KBM-7 (cell line): Measurements from ENCODE around the gene SPHK1.
"Not testable (repeated sequence)": the region's sequence is repeated elsewhere in the genome, so short reads cannot be mapped to it uniquely, and the experiment has no call there.

Experiments used
- DNase-seq: peaks from one replicate; pipeline ENCODE4 v3.0.0-alpha.2; 2015
- in situ Hi-C: fragments of 300-500 bp; cut with MboI; formaldehyde crosslinking; loops from 2 replicates; pipeline ENCODE4 v1.14.3; 2020; ENCODE audit warnings: low sequenced_read_pairs, low pct_unique_long_range_greater_than_20kb, mixed read lengths

The SPHK1 gene

DNA sequence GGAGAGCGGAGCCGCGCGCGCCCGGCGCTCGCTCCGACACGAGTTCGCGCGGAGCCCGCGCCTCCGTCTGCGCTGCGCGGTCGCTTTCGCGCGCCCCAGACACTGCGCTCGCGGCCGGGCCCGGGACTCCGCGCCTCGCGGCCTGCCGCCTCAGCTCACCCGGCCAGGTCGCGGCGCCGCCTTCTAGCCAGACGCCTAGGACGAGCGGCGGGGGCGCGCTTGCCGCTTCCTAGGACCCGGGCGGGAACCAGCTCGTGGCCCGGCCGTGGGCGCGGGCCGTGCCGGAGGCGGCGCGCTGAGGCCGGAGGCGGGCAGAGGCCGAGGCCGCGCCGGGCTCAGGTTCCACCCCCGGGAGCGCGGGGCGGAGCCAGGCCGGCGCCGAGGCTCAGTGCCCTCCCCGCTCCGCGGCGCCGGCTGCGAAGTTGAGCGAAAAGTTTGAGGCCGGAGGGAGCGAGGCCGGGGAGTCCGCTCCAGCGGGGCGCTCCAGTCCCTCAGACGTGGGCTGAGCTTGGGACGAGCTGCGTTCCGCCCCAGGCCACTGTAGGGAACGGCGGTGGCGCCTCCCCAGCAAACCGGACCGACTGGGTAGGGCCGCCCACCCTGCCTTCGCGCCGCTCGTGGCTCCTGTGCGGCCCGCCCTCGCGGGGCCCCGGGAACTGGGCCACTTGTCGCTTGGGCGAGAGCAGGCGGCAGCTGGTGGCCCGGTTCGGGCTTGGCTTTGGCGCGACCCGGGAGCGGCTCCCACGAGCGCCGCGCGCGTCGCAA is at the start of gene SPHK1:
Gene SPHK1 (plus strand): TSS at position 388 of the 765 bp plus-strand sequence. CDS start 1,036 bp downstream, outside the sequence.
- in situ Hi-C loops = no loop called here
- DNase-seq = peak; percentile 67

DNA sequence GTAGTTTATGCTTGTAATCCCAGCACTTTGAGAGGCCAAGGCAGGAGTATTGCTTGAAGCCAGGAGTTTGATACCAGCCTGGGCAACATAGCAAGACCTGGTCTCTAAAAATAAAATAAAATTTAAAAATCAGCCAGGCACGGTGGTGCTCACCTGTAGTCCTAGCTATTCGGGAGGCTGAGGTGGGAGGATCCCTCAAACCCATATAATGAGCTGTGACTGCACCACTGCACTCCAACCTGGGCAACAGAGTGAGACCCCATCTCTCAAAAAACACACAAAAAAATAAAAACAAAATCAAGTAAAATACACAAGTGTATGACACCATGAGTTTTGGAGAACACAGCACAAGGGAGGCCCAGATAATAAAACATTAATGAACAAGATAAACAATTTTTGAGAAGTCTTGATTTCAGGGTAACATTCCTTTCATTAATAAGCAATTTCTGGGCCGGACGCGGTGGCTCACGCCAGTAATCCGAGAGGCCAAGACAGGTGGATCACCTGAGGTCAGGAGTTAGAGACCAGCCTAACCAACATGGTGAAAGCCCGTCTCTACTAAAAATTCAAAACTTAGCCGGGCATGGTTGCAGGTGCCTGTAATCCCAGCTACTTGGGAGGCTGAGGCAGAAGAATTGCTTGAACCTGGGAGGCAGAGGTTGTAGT is 48.6 kb upstream of the SPHK1 start:
- no peak for DNase-seq
- in situ Hi-C loops = no loop called here

- in situ Hi-C loops = no loop called here
- peak; percentile 33 for DNase-seq
Measured at GRCh38 chr17:76336756-76337412, 47.5 kb upstream of the SPHK1 start.

DNA sequence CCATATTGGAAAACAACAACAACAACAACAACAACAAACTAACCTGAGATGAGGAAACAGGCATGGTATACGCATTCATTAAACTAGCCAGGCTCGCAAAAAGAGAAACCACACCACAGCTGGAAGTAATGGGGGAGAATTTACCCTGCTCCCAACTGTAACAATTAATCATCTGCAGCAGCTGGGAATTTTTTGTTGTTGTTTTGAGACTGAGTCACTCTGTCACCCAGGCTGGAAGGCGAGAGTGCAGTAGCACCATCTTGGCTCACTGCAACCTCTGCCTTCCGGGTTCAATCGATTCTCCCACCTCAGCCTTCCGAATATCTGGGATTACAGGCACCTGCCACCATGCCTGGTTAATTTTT is 47.0 kb upstream of the SPHK1 start:
- peak; percentile 14 for DNase-seq
- in situ Hi-C loops = no loop called here

GRCh38 chr17:76341301-76341700 is 43.1 kb upstream of the SPHK1 start:
- DNase-seq = no peak
- in situ Hi-C loops = no loop called here

- no peak for DNase-seq
- in situ Hi-C loops = no loop called here
Measured at GRCh38 chr17:76343106-76343505, 41.3 kb upstream of the SPHK1 start.

DNA sequence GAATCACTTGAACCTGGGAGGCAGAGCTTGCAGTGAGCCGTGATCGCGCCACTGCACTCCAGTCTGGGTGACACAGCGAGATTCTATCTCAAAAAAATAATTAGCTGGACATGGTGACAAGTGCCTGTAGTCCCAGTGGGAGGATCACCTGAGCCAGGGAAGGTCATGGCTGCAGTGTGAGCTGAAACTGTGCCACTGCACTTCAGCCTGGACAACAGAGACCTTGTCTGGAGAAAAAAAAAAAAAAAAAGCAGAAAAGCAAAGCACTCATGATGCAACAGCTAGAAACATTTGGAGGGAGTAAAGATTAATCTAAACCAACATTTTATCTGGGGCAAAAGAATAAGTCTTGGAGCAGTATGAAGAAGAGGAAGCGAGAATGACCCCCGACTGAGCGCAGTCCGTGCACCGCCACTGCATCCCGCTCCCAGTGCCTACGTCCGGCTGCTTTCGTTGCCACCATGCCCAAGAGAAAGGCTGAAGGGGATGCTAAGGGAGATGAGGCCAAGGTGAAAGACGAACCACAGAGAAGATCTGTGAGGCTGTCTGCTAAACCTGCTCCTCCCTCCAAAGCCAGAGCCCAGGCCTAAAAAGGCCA is 38.9 kb upstream of the SPHK1 start:
- in situ Hi-C loops = no loop called here
- no peak for DNase-seq

DNA sequence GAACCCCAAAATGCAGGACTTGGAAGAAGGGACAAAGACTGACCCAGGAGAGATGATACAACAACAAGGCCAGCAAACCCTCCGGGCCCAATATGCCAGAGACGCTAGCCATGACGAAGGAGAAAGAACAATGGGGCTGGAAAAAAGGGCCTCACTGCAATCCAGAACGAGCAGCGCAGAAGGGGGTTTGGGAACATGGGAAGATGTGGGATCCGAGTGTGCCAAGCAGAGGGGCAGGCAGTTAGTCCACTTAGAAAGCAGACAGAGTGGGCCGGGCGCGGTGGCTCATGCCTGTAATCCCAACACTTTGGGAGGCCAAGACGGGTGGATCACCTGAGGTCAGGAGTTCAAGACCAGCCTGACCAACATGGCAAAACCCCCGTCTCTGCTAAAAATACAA is 37.5 kb upstream of the SPHK1 start:
- DNase-seq, in situ Hi-C loops: not testable (repeated sequence)

- DNase-seq = no peak
- in situ Hi-C loops = no loop called here
Measured at GRCh38 chr17:76350463-76350862, 33.9 kb upstream of the SPHK1 start.

- in situ Hi-C loops = no loop called here
- DNase-seq = no peak
Measured at GRCh38 chr17:76351526-76352071, 32.8 kb upstream of the SPHK1 start.

- peak; percentile 31 for DNase-seq
- in situ Hi-C loops = no loop called here
Measured at GRCh38 chr17:76353004-76353598, 31.3 kb upstream of the SPHK1 start.

DNA sequence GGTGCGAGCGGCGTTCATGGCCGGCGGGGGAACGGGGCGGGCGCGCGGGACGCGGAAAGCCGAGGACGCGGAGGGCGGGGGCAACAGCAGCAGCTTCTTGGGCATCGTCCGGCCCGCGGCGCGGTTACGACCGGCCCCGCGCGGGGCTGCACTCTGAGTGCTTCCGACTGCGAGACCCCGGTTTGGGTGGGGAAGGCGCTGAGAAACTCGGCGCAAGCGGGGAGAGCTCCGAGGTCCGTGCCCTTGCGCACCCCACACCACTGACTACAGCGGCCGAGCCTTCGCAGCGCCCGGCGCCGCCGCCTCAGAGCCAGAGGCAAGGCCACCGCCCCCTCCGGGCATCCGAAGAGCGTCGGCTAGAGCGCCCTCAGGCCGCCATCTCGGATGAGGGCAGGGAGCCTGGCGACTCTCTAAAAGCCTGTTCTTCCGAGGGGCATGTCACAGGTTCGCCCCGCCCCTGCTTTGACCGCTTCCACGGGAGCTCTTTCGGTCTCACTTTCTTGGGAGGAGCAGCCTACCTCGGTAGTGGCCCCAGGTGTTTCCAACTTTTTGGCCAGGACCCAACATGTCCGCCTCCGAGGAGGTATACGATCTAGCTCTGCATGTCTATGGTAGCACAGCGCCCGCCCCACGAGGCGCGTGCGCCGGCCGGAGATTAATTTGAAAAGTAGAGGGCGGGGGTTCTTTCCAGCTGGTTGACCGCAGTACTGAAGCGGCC is 30.7 kb upstream of the SPHK1 start, which contains the start of gene PRPSAP1:
Gene PRPSAP1 (minus strand): TSS at position 318 of the 718 bp plus-strand sequence. CDS start 213 bp downstream, at position 105.
- peak; percentile 96 for DNase-seq
- in situ Hi-C loops = no loop called here

DNA sequence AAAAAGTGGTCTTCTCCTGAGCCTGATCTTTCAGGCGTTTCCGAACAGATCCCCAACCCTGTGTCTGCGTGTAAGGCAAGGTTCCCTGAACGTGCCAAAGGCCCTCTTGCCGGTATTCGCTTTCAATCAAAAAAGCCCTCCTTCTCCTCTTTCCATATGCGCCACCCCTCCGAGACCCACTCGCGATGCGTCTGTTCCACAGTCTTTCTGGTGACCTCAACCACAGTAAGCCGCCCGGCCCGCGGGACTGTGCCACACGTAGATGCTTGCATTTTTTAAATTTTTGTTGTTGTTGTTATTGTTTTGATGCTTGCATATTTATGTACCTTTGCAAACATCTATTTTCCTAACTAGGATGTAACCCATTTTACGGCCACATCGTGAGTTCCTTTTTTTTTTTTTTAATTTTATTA is 30.1 kb upstream of the SPHK1 start:
- DNase-seq = no peak
- in situ Hi-C loops = no loop called here

- peak; percentile 28 for DNase-seq
- in situ Hi-C loops = no loop called here
Measured at GRCh38 chr17:76354747-76355310, 29.6 kb upstream of the SPHK1 start.

GRCh38 chr17:76356803-76357456 is 27.5 kb upstream of the SPHK1 start:
- in situ Hi-C loops = no loop called here
- no peak for DNase-seq

- in situ Hi-C loops = no loop called here
- no peak for DNase-seq
Measured at GRCh38 chr17:76357597-76358158, 26.7 kb upstream of the SPHK1 start.

GRCh38 chr17:76359375-76359774 is 25.0 kb upstream of the SPHK1 start:
- in situ Hi-C loops = no loop called here
- no peak for DNase-seq
